BJ (cell line): ENCODE data around the gene SHANK1. TPM values are rescaled to one million over a fixed set of nuclear protein-coding genes. Genes with fewer than 3 reads are reported as not detected.

ENCODE experiments used
- CTCF ChIA-PET: fragments of 350-600 bp; formaldehyde crosslinking; extraction: SDS; loops from one replicate; lab custom pipeline; 2021; ENCODE audit warnings: antibody characterized with exemption, inconsistent platforms; lab: Yijun Ruan, JAX
- POLR2A ChIA-PET: fragments of 300-600 bp; sonication (Branson Sonifier 250); formaldehyde crosslinking; extraction: SDS; loops from one replicate; lab custom pipeline; 2021; ENCODE audit warnings: antibody characterized with exemption; lab: Charles Lee
- DNase-seq: peaks from one replicate; pipeline ENCODE4 v3.0.0-alpha.2; 2011; ENCODE audit warnings: low read depth
- H3K27me3 ChIP-seq: 2 replicates; pipeline ENCODE4 v1.6.0; 2011; ENCODE audit warnings: low read length; ENCODE audit not compliant: control insufficient read depth, insufficient read depth
- H3K36me3 ChIP-seq: 2 replicates; pipeline ENCODE4 v1.5.1; 2011; ENCODE audit warnings: low read length; ENCODE audit not compliant: control insufficient read depth, insufficient read depth
- H3K4me3 ChIP-seq: 2 replicates; pipeline ENCODE4 v1.5.1; 2011; ENCODE audit warnings: low read depth, mild to moderate bottlenecking, control low read depth, low read length
- polyA plus RNA-seq: library from polyadenylated mRNA; depleted of rRNA; stranded (reverse); fragments of >200 nt; gene quantifications from 2 replicates; pipeline ENCODE4 v1.2.3, GENCODE V29; 2011
- TF ChIP-seq, protein P1 (sequence below): IDR thresholded peaks from 2 replicates; pipeline ENCODE4 v1.5.1; 2011; ENCODE audit warnings: low read depth, mild to moderate bottlenecking, control low read depth, inconsistent platforms, low read length, moderate library complexity; ENCODE audit not compliant: insufficient read depth

Gene SHANK1
- polyA plus RNA-seq, 1 experiment, result 1.8 TPM

GRCh38 chr19:50654882-50655281, 64.7 kb downstream of the SHANK1 start:
- Histone ChIP-seq H3K36me3 (no peaks in the 10 kb centered on the region), H3K4me3 (no peak overlapping the region), H3K27me3 (peaks cover 1% of the 10 kb centered on the region; the same call in 1 of the 2 replicates)
- ChIA-PET CTCF (interaction anchor here (2.1 kb wide), 1 partner anchor 15 kb away, joined by 8 read pairs; no protein-coding TSS in a partner anchor), POLR2A (no interaction called here)
- DNase-seq, result no peak
- TF ChIP-seq, protein P1, sequence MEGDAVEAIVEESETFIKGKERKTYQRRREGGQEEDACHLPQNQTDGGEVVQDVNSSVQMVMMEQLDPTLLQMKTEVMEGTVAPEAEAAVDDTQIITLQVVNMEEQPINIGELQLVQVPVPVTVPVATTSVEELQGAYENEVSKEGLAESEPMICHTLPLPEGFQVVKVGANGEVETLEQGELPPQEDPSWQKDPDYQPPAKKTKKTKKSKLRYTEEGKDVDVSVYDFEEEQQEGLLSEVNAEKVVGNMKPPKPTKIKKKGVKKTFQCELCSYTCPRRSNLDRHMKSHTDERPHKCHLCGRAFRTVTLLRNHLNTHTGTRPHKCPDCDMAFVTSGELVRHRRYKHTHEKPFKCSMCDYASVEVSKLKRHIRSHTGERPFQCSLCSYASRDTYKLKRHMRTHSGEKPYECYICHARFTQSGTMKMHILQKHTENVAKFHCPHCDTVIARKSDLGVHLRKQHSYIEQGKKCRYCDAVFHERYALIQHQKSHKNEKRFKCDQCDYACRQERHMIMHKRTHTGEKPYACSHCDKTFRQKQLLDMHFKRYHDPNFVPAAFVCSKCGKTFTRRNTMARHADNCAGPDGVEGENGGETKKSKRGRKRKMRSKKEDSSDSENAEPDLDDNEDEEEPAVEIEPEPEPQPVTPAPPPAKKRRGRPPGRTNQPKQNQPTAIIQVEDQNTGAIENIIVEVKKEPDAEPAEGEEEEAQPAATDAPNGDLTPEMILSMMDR, result no peak

DNA sequence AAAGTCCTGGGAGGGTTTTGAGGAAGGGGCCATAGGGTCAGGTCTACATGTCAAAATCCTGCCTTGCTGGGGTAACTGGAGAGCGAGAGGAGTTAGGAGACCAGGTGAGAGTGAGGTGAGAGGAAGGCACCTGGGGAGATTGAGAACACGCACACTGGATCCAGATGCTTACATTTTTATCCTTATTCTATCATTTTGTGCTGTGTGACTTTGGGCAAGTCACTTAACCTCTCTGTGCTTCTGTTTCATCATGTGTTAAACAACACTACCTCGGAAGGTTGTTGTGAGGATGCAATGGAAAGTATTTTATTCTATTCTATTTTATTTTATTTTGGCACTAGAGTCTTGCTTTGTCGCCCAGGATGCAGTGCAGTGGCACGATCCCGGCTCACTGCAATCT, 66.9 kb downstream of the SHANK1 start:
- POLR2A ChIA-PET, result no interaction called here
- peaks cover 1% of the 10 kb centered on the region; the same call in 1 of the 2 replicates for H3K27me3 ChIP-seq
- DNase-seq, result no peak
- H3K36me3 ChIP-seq, result no peaks in the 10 kb centered on the region
- CTCF ChIA-PET, result no interaction called here
- TF ChIP-seq, protein P1, result no peak
- no peak overlapping the region for H3K4me3 ChIP-seq

DNA sequence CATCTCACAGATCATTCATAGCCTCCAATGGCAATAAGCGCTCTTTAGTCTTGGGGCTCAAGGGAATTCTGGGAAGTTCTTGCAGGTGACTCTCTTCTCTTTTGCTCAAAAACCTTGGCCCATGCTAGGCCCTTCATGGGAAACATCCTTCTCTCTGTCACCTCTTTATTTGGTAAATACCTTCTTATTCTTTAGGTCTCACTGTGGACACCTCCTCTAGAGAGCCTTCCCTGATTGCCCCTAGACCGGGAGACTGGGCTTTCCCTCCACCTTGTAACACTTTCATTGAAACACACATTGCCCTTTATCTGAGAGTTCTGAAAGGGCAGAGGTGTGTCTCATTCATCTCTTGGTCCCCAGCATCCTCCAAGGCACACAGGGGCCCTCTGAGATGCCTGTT, 68.4 kb downstream of the SHANK1 start:
- CTCF ChIA-PET, result no interaction called here
- Histone ChIP-seq H3K4me3 (no peak overlapping the region), H3K36me3 (no peaks in the 10 kb centered on the region), H3K27me3 (peaks cover 1% of the 10 kb centered on the region; the same call in 1 of the 2 replicates)
- TF ChIP-seq, protein P1, result no peak
- DNase-seq, result no peak
- POLR2A ChIA-PET, result no interaction called here

DNA sequence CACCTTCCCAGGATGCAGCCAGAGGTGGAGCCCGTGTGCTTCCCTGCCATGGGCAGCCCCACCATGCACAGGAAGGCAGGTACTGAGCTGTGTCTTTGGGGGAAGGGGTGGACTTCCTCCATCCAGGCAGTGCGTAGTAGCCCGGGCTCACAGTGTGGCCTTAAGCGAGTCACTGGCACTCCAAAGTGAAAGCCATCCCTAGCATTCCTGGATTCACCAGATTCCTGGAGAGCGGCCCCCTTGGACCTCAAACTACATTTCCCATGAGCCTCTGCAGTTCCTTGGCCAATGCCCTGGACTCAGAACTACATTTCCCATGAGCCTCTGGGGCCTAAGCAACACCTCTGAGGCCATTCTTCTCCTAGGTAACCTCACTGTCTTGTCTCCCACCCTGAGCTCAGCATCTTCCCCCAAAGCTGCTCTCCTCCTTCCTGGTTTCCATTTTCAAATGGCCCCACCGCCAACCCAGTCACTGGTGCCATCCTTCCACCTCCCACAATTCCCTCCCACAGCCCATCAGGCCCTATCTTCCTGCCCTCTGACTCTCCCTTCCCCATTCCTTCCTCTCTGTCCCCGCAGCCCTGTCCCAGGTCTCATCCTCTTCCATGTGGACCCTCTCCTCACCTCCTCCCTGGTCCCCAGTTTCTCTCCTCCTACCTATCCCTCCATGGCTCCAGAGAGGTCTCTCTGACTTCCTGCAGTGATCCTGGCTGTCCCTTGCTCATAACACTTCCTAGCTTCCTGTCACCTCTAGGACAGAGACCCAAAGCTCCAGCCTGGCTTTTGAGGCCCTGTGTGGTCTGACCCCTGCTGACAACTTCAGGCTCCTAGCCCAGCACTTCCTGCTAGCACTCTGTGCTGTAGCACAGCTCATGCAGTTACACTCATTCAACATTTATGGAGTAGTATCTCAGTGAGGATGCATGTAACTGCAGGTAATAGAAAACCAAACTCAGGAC, 69.9 kb downstream of the SHANK1 start, which contains the start of gene C19orf81:
Gene C19orf81 (plus strand): TSS at position 13 of the 959 bp plus-strand sequence. CDS start 0 bp downstream, at position 13.
- no peak within 1 kb of the TSS for H3K4me3 ChIP-seq
- TF ChIP-seq, protein P1, result no peak
- ChIA-PET POLR2A (no interaction called here), CTCF (interaction anchor here (0.6 kb wide), 1 partner anchor 11 kb away, joined by 3 read pairs; no protein-coding TSS in a partner anchor)
- no peak for DNase-seq
- H3K36me3 ChIP-seq, result no peaks in the 10 kb centered on the region
- peaks cover 1% of the 10 kb centered on the region; the same call in 1 of the 2 replicates for H3K27me3 ChIP-seq

DNA sequence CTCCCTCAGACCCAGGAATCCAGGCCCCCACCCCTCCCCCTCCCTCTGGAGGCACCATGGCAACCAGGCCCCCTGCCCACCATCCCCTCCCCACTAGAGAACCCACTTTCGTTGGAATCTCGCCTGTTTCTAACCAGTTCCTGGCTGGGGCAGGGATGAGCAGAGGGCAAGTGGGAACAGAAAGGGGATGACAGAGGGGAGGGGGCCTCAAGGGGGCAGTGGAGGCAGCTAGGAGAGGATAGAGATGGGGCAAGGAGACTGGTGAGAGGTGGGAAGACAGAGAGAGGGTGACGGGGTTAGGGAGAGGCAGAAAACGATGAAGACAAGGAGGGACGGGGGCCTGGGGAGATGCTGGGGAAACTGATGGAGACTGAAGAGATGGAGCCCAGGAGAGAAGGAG, 70.9 kb downstream of the SHANK1 start:
- POLR2A ChIA-PET, result no interaction called here
- CTCF ChIA-PET, result interaction anchor here (0.6 kb wide), 1 partner anchor 55 kb away, joined by 3 read pairs; no protein-coding TSS in a partner anchor
- no peaks in the 10 kb centered on the region for H3K36me3 ChIP-seq
- no peak for DNase-seq
- TF ChIP-seq, protein P1, result no peak
- no peak overlapping the region for H3K4me3 ChIP-seq
- H3K27me3 ChIP-seq, result peaks cover 1% of the 10 kb centered on the region; the same call in 1 of the 2 replicates
